Testis (tissue), 3 donors: ENCODE measurements around the gene ABCB9. TPM values are rescaled to one million over a fixed set of nuclear protein-coding genes. Genes with fewer than 3 reads are reported as not detected.
"Not testable (repeated sequence)": the region's sequence is repeated elsewhere in the genome, so short reads cannot be mapped to it uniquely, and the experiment has no call there.

Experiments used
- DNase-seq: peaks from one replicate; pipeline ENCODE4 v3.0.0-alpha.2; 2019
- H3K27ac ChIP-seq, 2 donors: fragments of 200-600 bp; sonication (generic); one replicate each; pipeline ENCODE4 v1.5.1; 2019
- H3K27me3 ChIP-seq: fragments of 200-600 bp; sonication (generic); one replicate; pipeline ENCODE4 v1.5.1; 2019
- H3K36me3 ChIP-seq: fragments of 200-600 bp; sonication (generic); one replicate; pipeline ENCODE4 v1.5.1; 2017; ENCODE audit warnings: low read depth; ENCODE audit errors: missing control alignments
- H3K4me1 ChIP-seq: fragments of 200-600 bp; sonication (generic); one replicate; pipeline ENCODE4 v1.5.1; 2019
- H3K4me3 ChIP-seq, 2 donors: fragments of 200-600 bp; sonication (generic); one replicate each; pipeline ENCODE4 v1.5.1; 2017 to 2019
- H3K9me3 ChIP-seq: fragments of 200-600 bp; sonication (generic); one replicate; pipeline ENCODE4 v1.5.1; 2017
- CTCF ChIP-seq, 3 experiments: fragments of 450-650 bp in 2 of 3; fragments of 200-600 bp in 1 of 3; sonication (generic) in 1 of 3; IDR thresholded peaks; one replicate each; pipeline ENCODE4 v1.5.1; 2016 to 2019; ENCODE audit warnings: antibody characterized with exemption in 3 of 3, mild to moderate bottlenecking in 2 of 3, moderate library complexity in 1 of 3
- POLR2A ChIP-seq: fragments of 450-650 bp; IDR thresholded peaks from one replicate; pipeline ENCODE4 v1.6.1; 2017; ENCODE audit warnings: antibody characterized with exemption, mild to moderate bottlenecking, moderate library complexity
- WGBS, 2 donors: methylation state at CpG; one replicate each; pipeline ENCODE4 v1.1.5; 2018; 5-methylcytosine and 5-hydroxymethylcytosine counted together
- intact Hi-C: fragments of 100-400 bp; cut with DNase I; formaldehyde crosslinking; loops from one replicate; pipeline ENCODE4 v1.15.1; 2023; ENCODE audit warnings: low total_unique reads
- polyA plus RNA-seq: library from polyadenylated mRNA; stranded (reverse); fragments of 350-450 nt; fragmentation: Illumina TruSeq; extraction: RNeasy Lipid Tissue Mini Kit (QIAGEN cat#74804); gene quantifications from one replicate; pipeline ENCODE4 v1.2.3, GENCODE V29; 2014; ENCODE audit warnings: low read depth, low replicate concordance; ENCODE audit not compliant: insufficient read depth
- total RNA-seq, 2 donors: library from RNA; depleted of rRNA; stranded (reverse); fragments of >200 nt; gene quantifications; one replicate each; pipeline ENCODE4 v1.2.3, GENCODE V29; 2016

The ABCB9 gene
- total and polyA plus RNA-seq, 3 donors from 2014 or later, result 41.6 to 82.8 (median 75.3) TPM

DNA sequence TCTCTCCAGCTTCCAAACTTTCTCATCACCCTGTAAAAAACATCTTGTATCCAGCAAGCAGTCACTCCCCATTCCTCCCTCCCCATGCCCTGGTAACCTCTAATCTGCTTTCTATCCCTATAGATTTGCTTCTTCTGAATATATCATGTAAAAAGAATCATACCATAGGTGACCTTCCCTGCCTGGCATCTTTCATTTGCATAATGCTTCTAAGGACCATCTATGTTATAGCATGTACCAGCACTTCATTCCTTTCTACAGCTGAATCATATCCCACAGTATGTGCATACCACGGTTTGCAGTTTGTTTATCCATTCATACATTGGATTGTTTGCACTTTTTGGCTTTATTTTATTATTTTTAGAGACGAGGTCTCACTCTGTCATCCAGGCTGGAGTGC lies 47.4 kb downstream of the ABCB9 start:
- intact Hi-C loops, result no loop called here
- Histone ChIP-seq H3K4me3 (no peak overlapping the region), H3K36me3 (no peaks in the 10 kb centered on the region), H3K4me1 (peaks cover 14% of the 10 kb centered on the region), H3K27ac (no peak overlapping the region), H3K27me3 (no peaks in the 10 kb centered on the region), H3K9me3 (no peaks in the 10 kb centered on the region)
- WGBS, 2 donors, result 85 to 86% methylated on average over 2 of the region's 2 CpGs
- no peak for DNase-seq
- TF ChIP-seq CTCF (IDR thresholded peaks at IDR 0.05), result no peak
- no peak for TF ChIP-seq POLR2A

DNA sequence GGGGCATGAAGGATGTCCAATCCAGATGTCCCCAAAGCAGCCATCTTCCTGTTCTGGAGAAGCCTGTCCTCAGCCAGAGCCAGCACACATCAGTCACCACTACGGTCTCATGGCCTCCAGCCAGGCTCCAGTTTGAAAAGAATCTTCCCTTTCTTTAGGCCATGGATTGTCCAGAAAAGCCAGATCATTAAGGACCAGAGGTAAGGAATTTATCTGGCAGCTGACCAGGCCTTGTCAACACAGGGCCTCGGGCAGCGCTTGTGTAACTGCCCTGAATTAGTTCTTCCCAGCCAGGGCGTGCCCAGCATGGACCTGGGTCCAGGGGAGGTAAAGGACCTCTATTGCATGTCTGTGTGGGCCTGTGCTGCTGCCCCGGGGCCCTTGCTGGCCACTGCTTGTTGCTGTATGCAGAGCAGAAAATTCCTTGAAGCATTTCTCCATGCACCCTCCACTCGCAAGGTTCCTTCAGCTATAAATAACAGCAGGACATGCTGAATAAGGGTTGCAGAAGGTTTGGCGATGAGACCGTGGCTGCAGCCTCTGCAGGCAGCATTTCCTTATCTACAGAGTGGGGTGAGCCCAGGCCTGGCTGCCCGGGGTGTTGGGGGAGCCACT lies 48.6 kb downstream of the ABCB9 start:
- peak; percentile 49 for DNase-seq
- 27 to 31% methylated on average over 2 to 9 of the region's 9 CpGs for WGBS, 2 donors
- no peaks in the 10 kb centered on the region for H3K36me3 ChIP-seq
- H3K27ac ChIP-seq, result peak overlapping the region in 1 of 2 donors; percentile 31
- intact Hi-C loops, result no loop called here
- TF ChIP-seq POLR2A (no peak), CTCF (IDR thresholded peaks at IDR 0.05) (no peak)
- H3K4me3 ChIP-seq, result no peak overlapping the region
- H3K4me1 ChIP-seq, result peaks cover 14% of the 10 kb centered on the region
- H3K9me3 ChIP-seq, result no peaks in the 10 kb centered on the region
- no peaks in the 10 kb centered on the region for H3K27me3 ChIP-seq

- DNase-seq, result peak; percentile 87
- 64 to 65% methylated on average over 12 of the region's 12 CpGs for WGBS, 2 donors
- TF ChIP-seq POLR2A (no peak), CTCF (IDR thresholded peaks at IDR 0.05) (no peak)
- Histone ChIP-seq H3K36me3 (no peaks in the 10 kb centered on the region), H3K4me3 (no peak overlapping the region), H3K4me1 (peaks cover 10% of the 10 kb centered on the region), H3K27me3 (no peaks in the 10 kb centered on the region), H3K9me3 (no peaks in the 10 kb centered on the region), H3K27ac (no peak overlapping the region)
- intact Hi-C loops, result no loop called here
These were observed 56.6 kb downstream of the ABCB9 start for GRCh38 chr12:122909442-122910288.

GRCh38 chr12:122908915-122909314 lies 57.3 kb downstream of the ABCB9 start:
- intact Hi-C loops, result no loop called here

DNA sequence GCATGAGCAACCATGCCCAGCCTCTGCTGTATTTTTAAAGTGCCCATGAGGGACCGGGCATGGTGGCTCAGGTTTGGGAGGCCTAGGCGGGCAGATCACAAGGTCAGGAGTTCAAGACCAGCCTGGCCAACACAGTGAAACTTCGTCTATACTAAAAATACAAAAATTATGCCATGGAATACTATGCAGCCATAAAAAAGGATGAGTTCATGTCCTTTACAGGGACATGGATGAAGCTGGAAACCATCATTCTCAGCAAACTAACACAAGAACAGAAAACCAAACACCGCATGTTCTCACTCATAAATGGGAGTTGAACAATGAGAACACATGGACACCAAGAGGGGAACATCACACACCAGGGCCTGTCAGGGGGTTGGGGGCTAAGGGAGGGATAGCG lies 61.0 kb downstream of the ABCB9 start:
- H3K27ac ChIP-seq, H3K9me3 ChIP-seq, H3K27me3 ChIP-seq, H3K4me3 ChIP-seq, H3K4me1 ChIP-seq, intact Hi-C loops, DNase-seq, H3K36me3 ChIP-seq: not testable (repeated sequence)
- WGBS, 2 donors, result 88 to 97% methylated on average over 5 of the region's 5 CpGs

More at GRCh38 chr12:122908915-122909314, 57.3 kb downstream of the ABCB9 start:
- no peak overlapping the region for H3K4me3 ChIP-seq
- H3K27me3 ChIP-seq, result no peaks in the 10 kb centered on the region
- peaks cover 10% of the 10 kb centered on the region for H3K4me1 ChIP-seq
- DNase-seq, result no peak
- no peaks in the 10 kb centered on the region for H3K36me3 ChIP-seq
- TF ChIP-seq POLR2A, result no peak
- TF ChIP-seq CTCF (IDR thresholded peaks at IDR 0.05), result no peak
- 83 to 87% methylated on average over 6 of the region's 6 CpGs for WGBS, 2 donors
- H3K9me3 ChIP-seq, result no peaks in the 10 kb centered on the region
- H3K27ac ChIP-seq, result no peak overlapping the region
